HS-5 (cell line): ENCODE results near the gene PANX2.

Source experiments
- DNase-seq: peaks from one replicate; pipeline ENCODE4 v3.0.0-alpha.2; 2012; ENCODE audit warnings: low read depth

Gene PANX2

DNA sequence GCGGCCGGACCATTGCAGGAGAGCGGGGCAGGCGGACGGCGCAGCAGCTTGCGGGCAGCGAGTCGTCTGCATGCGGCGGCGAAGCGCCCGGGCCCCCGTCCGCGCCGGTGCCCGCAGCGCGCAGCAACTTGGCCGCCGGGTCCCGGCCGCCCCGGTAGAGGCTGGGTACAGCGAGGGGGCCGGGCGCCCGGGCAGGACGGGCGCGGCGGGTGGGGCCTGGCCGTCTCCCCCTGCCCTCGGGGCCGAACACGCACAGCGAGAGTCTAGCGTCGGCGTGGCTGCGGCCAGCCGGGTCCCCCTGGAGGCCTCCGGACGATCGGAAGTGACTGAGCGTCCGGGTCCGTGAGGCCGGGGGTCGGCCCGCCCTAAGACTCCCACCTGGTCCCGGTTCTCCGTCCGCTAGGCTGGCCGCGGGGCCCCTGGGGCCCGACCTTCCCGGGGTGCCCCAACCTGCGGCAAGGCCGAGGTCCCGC, 14.4 kb downstream of the PANX2 start:
- no peak for DNase-seq

DNA sequence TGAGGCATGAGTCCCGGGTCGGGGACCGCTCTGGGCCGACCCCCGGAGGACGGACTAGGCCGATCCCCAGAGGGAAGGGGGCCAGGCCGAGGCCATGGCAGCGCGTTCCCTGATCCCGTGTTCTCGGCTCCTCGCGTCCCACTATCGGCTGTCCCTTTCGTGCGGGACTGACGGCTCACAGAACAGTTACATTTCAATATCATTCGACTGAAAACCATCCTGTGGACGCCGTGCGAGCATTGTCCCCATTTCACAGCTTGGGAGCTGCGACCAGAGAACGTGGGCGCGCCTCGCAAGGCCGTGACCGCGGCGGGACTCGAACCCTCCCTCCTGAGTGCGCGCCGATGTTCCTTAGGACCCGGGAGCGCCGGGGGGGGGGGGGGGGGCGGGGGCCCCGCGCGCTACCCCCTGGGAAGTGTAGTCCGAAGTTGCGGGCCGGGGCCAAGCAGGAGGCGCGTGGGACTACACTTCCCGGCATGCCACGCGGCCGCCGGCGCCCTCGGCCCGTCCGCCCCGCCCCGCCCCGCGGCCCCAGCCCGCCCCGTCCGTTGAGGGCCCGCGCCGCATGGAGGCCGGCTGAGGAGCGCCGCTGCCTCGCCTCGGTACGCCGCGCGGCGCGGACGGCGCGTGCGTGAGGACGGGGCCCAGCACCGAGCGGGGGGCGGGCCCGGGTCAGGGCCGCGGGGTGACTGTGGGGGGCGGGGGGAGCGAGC, 15.0 kb downstream of the PANX2 start, which contains the start of gene TRABD:
TRABD (plus strand) TSS at position 539 of the 713 bp plus-strand sequence. CDS start 7,148 bp downstream, outside the sequence.
- DNase-seq, result peak; percentile 32

DNA sequence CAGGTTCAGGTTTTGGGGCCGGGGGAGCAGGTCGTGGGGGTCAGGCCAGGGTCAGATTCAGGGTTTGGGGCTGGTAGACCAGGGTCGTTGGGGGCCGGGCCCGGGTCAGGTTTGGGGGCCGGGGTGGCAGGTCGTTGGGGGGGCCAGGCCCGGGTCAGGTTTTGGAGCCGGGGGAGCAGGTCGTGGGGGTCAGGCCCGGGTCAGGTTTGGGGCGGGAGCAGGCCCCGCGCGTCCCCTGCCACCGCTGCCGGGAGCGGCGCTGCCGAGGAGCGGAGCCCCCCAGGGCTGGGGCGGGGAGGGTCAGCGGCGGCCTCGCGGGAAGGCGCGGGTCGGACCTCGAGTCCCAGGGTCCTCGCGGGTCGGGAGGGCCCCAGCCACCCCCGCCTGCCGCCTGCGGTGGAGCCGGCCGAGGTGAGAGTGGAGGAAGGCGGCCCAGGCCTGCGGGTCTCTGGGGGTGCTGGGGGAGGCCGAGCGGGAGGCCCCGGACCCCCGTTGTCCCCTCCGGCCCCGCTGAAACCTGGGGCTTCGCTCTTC, 15.7 kb downstream of the PANX2 start:
- no peak for DNase-seq

DNA sequence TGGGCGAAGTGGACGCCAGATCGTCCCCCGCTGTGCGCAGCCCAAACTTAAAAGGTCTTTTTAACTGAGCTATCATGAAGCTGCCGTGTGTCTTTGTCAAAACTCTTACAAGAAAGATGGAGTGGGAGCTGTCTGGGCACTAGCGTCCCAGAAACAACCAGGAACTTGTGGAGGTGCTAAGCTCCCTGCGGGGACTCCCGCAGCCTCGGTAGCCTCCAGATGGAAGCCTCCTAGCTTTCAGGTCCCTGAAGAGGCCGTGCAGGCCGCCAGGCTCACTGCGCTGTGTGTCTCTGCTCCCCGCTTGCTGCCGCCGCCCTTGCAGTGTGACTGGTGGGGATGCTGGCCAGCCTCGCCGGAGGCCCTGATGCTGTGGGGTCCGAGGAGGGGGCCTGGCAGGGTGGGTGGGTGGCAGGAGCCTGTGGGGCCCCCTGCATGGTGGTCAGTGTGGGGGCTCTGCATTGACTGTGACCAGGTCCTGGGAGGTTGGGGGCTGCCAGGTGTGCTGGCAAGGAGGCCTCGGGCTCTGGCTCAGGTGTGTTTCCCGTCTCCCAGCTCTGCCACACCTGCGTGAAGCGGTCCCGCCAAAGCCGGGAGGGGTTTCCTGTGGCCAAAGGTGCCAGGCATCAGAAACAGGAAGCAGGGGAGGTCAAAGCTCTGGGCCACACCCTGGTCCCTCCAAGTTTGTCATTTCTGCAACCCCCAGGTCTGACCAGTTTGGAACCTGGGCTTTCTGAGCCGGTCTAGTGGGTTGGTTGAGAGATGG, 16.4 kb downstream of the PANX2 start:
- no peak for DNase-seq

DNA sequence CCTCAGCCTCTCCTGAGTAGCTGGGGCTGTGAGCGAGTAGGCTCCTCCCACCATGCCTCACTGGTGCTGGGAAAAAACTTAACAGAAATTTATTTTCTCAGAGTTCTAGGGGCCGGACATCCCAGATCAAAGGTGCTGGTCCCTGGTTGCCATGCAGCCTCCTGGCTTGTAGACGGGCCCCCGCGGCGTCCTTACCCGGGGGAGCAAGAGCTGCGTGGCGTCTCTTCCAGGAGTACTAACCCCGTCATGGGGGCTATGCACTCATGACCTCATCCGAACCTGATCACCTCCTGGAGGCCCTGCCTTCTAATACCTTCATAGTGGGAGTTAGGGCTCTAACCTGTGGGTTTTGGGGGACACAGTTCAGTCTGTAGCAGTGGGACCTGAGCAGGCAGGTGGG, 17.8 kb downstream of the PANX2 start:
- DNase-seq, result no peak

DNA sequence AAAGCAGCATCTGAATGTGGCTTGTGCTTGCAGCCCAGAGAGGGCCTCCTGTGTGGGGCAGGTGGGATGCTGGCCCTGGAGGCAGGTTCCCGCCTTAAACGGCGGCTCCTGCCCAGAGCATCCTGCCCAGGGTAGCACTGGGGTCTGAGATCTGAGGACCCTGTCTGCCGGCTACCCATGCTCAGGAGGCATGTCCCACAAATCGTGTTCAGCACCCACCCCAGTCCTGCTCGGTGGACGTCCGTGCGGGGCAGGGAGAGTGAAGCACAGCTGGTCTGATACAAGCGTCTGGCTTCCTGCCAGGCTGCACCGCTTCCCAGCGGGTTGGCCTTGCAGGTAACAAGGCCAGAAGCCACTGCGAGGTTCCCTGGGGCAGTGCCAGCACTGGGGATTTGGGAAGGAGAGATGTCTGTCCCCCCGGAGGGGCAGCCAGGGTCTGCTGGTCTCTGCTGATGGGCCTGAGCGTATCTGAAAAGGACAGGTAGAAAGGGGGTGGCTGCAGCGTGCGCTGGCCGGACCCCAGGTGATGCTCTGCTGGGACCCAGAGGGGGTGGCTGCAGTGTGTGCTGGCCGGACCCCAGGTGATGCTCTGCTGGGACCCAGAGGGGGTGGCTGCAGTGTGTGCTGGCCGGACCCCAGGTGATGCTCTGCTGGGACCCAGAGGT, 18.8 kb downstream of the PANX2 start:
- DNase-seq, result no peak

DNA sequence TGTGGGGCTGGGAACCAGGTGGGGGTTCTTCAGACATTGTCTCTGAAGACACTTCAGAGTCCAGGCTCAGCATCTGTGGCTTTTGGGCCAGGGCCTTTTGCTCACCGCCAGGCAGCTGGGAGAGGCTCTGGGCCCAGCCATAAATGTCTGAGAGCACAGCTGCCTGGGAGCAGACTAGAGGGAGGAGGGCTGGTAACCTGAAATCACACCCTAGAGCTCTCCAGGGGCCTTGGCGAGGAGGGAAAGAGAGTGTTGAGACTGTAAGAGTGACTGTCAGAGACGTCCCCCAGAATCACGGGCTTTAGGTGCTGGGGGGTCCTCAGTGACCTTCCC, 19.3 kb downstream of the PANX2 start:
- DNase-seq, result no peak

DNA sequence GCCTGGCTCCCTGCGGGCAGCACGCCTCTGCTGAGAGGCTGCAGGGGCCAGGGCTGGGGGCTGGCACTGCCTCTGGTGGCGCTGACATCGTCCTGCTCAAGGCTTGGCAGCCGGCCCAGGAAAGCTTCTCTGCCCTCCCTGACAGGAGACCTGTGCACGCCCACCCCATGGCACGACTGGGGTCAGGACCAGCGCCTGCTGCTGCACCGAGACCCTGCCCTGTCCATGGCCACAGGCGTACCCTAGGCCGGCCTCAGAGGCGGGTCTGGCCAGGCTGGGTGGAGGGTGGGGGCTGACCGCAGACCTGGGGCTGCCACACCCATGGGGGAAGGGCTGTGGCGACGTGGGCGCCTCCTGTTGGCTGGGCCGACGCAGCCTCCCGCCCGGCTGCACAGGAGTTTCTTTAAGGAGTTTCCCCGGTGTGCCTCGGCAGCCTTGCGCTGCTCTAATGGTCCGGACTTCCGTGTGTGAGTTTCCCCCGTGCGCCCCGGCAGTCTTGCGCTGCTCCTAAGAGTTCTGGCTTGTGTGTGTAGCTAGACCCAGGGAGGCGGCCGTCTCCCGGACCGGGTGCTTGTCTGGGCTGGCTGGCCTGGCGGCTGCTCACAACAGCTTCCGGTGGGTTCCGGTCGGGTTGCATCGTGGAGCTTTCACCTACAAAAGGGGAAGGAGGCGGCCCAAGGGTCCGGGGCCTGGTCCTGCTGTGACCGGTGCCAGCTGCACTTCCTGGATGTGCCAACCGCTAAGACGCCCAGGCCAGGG, 19.8 kb downstream of the PANX2 start:
- no peak for DNase-seq

DNA sequence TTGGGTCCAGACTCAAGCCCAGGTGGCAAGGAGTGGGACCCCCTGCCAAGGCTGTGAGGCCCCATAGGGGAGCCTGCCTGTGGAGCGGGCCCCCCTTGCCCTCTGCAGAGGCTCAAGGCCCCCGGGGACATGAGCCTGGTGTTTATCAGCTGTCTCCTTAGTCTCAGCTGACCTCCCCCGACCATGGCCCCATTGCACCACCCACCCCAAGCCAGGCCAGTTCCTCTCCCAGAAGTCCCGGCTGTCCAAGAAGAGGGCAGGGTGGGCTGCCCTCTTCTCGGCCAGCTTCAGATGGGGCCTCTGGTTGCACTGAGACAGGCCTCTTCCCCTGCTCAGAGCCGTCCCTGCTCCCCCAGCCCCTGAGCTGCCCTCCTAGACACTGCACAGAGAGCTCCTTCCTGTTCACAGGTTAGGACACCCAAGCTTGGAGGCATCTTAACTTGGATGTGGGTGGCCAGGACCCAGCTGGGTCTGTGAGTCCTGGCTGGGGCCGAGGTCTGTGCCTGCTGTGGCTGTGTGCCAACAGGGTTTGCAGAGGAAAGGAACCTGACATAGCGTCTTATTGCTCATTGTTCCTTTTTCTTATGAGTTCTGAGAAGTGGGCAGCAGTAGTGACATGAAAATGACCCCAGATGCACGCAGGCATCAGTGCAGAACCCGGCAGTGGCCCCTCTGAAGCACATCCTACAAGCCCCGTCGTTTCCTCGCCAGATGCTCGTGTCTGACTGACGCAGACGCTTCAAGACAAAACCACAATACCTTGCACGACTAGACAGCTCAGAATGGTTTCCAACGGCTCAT, 20.6 kb downstream of the PANX2 start:
- DNase-seq, result no peak

DNA sequence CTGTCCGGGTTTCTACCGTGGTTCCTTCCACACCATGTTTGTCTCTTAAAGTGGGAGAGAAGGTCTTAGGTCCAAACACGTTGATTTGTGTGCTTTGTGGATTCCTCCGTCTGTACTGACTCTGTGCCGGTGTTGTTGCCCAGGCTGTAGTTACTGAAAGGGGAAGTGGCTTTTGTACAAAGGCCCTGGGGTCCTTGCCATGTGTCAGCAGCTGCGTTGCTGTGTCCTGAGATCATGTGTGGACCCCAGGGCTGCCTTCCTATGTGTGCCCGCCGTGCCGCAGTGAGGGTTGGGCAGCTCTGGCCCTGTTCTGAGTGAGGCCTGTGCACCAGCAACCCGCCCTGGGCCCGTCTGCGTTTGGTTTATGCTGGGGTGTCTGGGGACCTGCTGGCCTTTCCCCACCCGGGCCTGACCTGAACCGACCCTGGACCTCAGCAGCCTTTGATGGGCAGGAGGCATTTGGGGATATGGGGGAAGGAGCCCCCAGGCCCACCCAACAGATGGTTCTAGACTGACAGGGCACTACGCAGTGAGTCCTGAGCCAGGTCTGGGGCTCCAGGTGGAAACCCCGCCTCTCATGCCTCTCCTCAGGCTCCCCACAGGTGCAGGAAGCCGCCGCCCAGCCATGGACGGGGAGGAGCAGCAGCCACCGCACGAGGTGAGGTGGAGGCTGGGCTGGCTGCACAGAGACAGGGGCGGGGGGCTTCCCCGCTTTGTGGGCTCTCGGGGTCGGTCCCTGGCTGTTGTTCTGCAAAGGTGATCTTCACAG, 22.1 kb downstream of the PANX2 start:
- DNase-seq, result no peak

DNA sequence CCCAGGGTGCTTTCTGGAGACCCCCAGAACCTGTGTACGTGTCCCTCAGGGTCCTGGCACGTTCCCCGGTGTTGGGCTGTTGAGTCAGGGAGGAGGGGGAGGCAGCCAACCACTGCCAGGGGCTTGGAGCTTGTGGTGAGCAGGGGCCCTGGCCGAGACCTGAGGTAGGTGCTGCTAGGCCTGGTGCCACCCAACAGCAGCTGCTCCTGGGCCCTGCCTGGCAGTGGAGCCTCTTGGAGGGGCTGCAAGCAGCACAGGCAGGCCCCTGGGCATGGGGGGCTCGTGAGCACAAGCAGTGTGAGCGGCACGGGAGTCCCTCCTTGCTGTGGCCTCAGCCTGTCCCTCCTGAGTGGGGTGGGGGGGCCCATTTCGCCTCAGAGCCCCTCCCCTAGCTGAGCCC, 23.1 kb downstream of the PANX2 start:
- DNase-seq, result no peak

DNA sequence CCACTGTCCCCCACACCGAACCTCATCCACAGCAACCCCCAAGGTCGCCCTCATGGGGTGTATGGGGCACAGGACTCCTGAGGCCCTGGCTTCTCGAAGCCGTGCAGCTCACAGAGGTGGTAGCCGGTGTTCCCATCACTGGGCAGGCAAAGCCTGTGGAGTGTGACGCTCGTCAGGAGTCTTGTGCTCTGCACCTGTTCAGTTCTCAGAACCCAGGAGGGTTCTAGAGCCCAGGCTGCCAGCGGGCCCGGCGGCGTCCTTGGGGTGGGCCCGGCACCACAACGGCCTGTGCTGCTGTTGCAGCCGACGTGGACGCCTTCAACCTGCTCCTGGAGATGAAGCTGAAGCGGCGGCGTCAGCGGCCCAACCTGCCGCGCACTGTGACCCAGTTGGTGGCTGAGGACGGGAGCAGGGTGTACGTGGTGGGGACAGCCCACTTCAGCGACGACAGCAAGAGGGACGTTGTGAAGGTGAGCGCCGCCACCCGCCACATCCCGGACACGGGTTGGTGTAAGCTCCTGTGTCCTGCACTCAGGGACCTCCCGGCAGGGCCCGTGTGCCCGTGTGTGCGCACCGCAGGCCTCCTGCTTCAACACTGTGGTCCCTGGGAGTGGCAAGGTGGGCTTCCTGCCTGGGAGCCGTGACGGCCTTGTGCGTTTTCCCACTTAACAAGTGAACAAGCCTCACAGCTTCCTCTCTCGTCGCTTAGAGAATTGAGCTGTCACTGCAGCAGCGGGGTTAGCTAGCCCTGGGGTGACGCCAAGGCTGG, 23.7 kb downstream of the PANX2 start:
- no peak for DNase-seq

DNA sequence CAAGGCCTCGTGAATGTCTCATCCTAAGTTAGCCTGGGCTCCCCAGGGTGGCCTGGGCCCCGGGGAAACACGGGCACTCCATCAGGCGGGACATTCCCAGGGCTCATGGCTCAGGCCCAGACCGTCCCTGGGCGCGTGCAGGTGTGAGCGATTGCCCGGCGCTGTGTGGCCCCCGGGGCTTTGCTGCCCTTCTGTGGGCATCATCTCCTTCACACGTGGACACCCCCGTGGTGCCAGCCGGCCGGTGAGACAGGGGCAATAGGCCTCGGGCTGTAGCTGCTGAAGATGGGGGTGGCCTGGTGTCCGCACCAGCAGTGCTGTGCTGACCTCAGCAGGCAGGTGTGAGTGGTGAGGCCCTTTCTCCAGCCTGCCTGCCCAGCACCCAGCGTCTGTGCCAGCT, 25.7 kb downstream of the PANX2 start:
- no peak for DNase-seq

DNA sequence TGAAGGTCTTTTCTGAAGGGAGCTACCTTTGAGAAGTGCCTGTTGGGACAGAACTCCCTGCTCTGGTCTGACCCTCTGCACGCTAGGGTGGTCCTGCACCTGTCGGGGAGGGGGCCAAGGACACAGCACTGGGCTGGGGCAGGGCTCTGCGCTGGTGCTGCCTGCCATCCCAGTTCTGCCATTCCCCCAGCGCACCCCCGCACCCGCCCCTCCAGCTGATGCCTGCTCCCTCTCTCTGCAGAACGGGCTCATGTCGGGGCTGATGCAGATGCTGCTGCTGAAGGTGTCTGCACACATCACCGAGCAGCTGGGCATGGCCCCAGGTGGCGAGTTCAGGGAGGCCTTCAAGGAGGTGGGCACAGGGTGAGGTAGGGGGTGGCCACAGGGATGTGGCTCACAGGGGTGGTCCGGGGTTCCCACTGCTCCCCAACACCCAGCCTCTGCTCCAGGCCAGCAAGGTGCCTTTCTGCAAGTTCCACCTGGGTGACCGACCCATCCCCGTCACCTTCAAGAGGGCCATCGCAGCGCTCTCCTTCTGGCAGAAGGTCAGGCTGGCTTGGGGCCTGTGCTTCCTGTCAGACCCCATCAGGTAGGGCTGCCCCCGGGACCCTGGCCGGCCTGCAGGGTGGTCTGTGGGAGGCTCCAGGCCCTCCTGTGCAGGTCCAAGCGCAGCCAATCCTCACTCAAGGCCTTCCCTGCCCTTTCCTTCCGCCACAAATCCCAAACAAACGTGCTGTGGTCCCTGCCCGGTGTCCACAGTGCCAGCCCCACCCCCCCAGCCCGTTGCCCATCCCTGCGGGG, 26.7 kb downstream of the PANX2 start:
- DNase-seq, result no peak

DNA sequence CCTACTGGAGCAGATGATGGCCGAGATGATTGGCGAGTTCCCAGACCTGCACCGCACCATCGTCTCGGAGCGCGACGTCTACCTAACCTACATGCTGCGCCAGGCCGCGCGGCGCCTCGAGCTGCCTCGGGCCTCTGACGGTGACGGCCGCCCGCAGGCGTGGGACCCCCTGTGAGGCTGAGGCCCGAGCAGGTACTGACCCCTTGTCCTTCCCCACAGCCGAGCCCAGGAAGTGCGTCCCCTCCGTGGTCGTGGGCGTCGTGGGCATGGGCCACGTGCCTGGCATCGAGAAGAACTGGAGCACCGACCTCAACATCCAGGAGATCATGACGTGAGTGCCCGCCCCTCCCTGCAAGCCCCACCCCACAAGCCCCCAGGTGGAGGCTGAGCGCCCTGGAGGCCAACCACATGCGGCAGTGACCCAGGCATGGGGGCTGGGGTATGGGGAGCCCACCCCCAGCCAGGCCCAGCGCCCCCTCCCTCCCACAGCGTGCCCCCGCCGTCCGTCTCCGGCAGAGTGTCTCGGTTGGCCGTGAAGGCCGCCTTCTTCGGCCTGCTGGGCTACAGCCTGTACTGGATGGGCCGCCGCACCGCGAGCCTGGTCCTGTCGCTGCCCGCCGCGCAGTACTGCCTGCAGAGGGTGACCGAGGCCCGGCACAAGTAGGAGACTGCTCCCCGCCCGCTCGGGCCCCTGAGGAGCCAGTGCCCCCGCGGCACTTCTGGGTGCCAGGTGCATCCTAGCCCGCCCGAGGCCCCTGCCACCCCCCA, 27.5 kb downstream of the PANX2 start:
- no peak for DNase-seq

DNA sequence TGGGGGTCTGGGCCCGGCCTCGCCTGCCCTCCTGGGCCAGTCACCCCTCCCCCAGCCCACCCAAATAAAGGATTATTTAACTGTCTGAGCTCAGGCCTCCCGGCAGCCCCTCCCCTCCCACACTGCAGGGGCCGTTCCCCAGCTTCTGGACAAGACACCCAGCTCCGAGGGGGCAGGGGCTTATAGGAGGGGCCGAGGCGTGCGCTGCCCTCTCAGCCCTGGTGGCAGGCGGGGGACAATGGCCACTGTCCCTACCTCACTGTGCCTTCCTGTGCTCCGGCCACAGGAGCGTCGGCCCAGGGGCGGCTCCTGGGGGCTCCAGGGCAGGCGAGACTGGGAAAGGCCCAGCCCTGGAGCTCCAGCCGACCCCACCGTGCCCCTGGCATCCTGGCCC, 28.1 kb downstream of the PANX2 start:
- DNase-seq, result no peak

DNA sequence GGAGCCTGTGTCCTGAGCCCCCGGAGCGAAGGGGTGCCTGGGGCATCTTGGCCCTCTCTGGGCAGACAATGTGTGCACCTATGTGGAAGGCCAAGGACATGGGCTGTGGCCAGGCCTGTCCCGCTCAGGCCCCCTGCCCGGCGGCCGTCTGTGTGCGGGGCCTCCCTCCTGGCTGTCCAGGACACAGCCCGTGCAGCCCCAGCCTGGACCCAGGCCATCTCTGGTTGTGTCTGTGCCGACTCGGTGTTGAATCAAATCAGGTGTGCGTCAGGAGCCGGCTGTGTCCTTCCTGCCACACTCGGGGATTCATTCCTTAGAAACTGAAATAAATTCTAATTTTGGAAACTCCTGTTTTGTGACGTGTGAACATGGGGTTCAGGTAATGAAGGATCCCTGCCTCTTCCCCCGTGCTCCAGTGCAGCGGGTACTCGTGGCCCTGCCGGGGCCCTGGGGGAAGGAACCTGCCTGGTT, 28.8 kb downstream of the PANX2 start:
- DNase-seq, result no peak
